Measurements from ENCODE around the gene UBE2D2.
A peak's percentile ranks its signal among the peaks of the same experiment; 100 is the strongest.

Gene UBE2D2

DNA sequence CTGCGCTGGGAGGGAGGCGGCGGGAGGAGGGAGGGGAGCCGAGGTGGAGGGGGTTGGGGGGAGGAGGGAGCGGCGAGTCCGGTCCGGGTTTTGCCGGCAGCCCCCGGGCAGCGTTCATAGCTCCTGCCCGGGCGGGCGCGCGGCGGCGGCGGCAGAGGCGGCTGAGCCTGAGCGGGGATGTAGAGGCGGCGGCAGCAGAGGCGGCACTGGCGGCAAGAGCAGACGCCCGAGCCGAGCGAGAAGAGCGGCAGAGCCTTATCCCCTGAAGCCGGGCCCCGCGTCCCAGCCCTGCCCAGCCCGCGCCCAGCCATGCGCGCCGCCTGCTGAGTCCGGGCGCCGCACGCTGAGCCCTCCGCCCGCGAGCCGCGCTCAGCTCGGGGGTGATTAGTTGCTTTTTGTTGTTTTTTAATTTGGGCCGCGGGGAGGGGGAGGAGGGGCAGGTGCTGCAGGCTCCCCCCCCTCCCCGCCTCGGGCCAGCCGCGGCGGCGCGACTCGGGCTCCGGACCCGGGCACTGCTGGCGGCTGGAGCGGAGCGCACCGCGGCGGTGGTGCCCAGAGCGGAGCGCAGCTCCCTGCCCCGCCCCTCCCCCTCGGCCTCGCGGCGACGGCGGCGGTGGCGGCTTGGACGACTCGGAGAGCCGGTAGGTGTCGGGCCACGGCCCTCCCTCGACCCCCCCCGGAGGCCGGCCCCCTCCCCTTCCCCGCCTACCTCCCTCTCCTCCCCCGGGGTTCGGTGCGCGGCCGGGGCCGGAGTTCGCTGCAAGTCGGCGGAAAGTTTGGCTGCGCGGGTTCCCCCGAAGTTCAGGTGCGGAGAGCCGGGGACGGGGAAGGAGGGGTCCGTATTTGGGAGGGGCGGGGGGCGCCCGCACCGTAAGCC lies 87.3 kb downstream of the UBE2D2 start, which contains the start of gene CXXC5:
Gene CXXC5 (plus strand): TSS at position 145 of the 877 bp plus-strand sequence. CDS start 32,175 bp downstream, outside the sequence.
- peak; percentile 57 to 74 for DNase-seq

DNA sequence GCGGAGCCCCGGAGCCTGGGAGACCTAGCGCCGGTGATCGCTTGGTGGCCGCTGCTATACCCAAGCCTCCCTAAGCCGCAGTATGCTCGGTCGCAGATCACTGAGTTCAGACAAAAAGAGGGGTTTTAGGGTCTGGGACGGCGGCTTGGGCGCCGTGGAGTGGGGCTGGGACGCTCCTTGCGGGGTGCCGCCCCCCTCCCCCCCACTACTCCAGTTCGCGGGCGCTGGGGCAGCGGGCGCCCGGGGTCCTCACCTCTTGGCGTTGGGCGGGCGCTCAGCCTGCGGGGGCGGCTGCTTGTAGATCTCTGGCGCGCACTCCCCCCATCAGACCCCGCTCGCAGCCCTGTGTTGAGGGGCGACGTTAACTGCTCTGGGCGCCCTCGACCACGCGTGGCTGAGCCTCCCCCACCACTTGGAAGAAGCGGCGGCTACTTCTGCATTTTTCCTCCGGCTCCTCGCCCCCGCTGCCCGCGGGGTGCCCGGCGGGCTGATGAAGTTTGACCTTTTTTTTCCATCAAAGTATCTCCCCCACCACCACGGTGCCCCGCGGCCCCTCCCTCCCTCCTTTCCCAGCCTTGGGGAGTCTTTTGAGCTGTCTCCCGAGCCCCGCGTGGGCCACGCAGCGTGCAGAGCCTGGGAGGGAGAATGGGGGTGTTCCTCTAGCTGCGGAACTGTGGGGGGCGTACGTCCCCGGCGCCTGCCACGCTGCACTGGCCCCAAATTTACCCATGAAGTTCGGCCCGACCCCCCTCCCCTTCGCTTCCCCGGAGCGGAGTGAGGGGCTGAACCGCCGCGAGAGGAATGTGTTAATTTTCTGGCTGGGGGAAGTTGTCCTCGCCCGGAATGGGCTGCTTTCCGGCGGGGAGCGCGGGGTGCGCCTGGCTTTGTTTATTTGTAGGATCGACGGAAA lies 88.2 kb downstream of the UBE2D2 start:
- DNase-seq = no peak

DNA sequence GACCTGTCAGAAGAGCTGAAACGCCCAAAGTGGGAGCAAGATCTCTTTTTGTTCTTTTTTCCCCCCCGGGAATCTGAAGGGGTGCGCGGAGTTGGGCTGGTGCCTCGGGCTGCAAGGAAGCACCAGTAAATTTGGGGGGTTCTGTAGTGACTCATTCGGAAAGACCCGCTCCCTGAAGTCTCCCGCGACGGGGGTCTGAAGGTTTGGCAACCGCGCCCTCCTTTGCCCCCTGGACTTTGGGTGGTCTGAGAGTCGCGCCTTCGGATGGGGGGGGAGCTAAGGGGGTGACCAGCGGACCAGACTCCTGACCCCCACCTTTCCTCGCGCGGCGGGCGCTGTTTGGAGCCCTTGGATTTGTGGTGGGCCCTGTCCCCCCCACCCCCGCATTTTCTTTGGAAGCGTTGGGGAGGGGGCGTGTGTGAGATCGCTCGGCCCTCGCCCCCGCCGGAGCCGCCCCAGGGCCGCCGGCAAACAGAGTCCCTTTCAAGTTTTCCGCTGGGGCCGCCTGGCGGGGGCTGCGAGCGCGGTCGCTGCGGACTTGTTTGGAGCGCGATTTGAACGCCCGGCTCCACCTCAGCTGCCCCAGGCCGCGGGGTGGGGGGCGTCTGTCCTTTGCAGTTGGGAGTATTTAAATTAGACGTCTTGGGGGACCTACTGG lies 89.0 kb downstream of the UBE2D2 start:
- DNase-seq = peak in 1 of 2 donors; percentile 34

DNA sequence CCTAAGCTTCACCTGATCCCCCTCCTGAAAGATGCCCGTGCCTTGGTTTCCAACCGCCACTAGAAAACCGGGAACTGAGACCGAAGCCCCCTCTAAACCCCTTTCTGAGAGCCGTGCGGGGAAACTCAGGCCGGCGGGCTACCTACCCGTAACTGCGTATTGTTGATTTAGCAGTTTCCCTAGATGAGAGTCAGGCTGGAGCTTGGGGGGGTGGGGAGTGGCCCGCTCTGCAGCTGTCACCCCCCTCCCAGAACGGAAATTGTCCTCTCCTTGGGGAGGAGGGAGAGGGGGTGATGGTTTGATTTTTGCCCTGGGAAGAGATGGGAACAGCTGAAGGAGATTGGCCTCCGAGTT lies 89.5 kb downstream of the UBE2D2 start:
- no peak for DNase-seq

DNA sequence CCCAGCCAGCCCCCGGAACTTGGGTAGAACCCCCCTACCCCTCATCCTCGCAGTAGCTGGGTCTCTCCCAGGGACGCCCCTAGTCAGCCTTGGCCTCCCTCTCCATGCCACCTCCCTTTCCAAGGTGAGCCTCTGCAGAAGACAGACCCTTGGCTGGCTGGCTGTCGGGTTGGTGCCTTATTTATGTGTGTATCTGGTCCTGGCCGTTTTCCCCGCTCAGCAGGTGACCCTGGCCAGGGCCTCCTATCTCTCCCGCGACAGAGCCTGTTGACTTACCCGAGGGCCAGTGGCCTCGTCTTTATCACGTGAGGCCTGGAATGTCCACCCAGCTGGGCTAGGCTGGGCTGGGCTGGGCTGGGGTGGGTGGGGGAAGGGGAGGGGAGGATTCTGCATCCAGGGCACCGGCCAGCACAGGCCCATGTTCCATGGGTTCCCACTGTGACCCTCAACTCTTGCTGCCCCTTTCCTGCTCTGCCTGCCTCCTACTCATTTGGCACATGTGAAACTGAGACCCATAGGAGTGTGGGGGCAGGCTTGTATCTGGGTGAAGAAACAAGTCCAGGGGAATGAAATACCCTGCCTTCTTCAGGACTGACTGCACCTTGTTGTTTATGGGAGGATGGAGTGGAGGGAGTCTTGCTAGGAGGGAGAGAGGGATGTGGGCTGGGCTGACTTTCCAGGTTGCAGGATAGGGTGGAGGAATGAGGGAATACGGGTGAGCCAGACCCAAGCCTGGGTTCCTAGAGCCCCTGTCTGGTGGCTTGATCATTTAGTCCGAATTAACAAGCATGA lies 90.1 kb downstream of the UBE2D2 start:
- DNase-seq = no peak

DNA sequence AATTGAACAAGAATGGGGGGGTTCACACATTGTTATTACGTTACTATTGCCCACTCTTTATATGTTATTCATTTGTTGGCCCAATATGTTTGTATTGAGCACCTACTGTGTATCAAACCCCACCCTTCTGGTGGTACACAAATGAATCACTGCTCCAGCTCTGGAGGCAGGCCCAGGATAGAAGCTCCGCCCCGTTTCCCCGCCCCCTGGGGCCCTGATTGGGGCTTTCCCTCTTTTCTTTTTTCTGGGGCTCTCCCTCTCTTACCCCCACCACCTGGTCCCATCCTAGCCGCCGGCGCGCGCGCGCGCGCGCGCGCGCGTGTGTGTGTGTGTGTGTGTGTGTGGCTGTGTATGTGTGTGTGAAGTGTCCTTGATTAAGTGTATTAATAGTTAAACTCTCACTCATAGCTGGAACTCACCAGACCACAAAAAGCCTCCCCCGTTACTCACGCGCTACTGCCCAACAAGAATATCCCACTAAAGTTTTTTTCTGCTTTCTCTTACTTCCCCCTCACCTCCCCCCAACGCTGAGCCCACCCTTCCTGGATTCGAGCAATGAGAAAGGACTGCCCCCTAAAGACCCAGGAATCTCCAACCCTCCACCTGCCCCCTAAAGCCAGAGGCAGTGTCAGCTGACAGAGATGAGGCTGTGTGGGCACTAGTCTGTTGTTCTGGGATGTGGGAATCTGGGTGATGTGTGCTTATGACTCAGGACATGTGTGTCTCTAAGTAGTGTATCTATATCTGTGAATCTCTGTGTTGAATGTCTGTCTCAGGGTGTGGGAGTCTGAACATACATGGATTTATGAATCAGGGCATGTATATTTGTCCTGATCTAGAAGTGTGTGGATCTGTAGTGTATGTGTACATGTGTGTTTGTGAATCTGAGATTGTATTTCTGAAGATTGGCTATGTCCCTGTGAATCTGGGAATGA lies 91.0 kb downstream of the UBE2D2 start:
- peak; percentile 77 to 87 for DNase-seq

DNA sequence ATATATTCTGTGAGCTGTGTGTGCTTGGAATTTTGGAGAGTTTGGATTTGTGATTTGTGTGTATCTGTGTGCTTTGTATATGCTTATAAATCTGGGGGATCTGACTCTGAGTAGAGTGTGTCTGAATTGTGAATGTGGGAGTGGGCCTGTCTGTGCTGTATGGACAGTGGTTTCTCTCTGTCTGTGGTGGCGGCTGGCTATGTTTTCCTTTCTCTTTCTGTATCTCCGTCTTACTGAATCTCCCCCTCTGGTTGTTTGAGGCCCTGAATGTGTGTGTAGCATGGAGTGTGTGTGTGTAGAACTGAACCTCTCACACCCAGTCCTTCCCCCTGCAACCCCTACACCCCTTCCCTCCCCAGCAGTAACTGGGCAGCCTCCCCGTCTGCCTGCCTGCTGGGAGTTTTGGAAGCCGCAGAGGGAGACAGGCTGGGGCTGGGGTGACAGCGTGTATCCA lies 91.7 kb downstream of the UBE2D2 start:
- no peak for DNase-seq

DNA sequence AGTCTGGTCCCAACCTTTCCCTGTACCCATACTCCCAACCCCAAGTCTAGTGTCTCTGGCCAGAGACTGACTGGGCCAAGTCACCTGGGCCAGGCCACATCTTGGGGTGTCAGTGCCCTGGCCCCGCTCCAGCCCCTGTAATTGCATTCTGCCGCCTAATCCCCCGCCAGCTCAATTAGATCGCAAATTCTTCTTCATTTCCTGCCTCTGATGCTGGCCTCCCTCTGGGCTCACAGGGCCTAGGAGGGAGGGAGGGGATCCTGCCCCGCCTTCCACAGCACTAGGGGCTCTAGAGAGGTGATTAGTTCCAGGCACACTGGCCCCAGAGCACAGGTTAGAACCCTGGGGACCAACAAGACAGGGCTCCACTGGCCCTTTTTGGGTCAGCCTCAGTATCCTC lies 92.5 kb downstream of the UBE2D2 start:
- DNase-seq = no peak

DNA sequence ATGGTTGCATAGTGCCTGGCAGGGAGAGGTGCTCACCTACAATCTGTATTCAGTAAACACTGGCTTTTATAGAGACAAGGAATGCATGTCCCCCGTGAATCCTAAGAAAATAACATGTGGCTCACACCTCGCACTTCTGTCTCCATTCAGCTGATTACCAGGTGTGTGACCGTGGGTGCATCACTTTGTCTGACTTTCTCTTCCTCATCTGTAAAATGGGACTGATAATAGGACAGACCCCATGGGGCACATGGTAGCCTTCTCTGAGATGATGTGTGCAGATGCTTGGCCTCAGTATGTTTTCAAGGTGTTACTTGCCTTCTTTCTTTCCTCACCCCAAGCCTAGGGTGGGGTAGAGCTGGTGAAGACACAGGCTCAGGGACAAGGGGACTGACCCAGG lies 93.3 kb downstream of the UBE2D2 start:
- no peak for DNase-seq

DNA sequence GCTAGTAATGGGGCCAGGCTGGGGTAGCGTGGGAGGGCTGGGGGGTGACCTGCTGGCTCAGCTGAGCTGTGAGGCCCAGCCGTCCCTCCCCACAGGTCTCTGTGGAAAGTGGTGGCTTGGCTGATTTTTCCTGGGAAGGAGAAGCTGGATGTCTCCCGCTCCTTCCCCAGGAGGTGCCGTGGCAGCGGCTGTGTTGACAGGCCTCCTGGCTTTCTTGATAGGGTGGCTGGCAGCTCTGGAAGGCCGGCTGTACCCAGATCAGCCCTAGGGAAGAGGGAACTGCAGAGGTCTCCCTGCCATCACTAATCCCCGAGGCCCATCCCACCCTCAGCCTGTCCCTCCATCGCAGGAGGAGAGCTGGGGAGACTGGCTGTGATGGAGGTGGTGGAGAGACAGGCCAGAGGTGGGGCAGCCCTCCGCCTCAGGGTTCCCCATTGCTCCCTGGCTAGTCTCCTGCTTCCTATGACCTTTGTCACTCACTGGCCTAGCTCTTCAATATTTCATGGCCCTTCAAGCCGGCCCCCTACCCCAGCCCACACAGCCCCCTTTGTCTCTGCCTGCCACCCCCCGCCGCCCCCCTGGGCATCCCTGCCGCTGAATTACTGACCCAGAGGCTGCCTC lies 93.8 kb downstream of the UBE2D2 start:
- DNase-seq = no peak

DNA sequence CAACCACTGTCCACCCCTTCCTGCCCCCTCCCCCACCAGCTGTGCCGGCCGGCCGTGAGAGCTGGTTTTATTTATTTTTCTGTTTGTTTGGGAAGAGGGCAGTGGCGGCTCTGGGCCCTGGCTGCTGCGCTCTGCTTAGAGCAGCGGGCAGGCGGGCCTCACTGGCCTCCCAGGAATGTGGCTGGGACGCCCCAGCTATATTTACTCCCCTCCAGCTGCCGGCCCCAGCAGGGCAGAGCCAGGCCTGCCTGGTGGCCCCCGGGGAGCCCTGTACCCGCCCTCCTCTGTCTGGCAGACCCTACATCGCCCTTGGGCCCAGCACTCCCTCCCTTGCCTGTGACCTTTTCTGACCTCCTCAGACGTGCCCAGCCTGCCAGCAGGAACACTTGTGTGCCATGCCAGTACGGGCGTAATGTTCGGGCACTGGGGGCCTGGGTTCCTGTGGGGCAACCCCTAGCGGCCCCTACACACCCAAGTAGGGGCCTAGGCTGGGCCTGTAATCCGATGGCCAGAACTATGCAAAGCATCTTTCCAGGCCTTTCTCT lies 94.7 kb downstream of the UBE2D2 start:
- no peak for DNase-seq

DNA sequence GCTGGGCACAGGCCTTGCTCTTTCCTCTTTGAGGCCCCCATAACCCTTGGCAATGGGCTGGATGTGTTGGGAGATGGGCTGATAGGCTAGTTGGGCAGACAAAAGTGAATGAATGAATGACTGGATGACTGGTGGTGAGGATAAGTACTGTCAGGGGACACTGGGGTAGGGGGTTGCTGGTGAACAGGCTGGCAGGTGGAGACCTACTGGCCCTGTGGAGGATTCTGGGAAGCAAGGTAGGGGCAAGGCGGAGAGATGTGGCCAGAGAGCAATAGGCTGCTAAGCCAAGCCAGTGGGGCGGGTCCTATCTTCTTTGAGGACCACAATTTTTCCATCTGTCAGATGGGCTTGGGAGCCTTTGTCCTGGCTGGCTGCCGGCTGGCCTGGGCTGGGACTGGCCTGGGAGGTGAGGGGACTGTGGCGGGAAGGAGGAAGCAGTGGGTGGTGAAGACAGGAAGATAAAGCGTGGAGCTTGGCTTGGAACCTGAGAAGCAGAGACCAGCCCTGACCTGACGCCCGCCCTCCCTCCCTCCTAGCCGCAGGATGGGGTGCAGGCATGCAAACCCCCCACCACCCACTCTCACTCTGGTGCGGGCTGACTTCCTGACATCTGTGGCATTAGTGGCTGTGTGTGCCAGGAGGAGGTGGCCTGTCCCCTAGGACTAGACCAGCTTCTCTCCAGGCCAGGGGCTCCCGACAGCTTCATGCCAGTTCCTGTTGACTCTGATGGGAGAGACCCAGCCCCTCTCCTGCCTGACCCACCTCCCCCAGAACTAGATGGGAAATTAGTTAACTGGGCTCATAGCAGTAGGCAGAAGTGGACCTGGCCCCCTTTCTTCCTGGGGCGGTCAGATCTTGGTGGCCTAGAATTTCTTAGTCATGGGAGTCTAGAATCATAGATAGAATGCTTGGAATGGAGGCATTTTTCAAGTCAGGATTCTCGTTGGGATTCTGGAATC lies 96.5 kb downstream of the UBE2D2 start:
- no peak for DNase-seq

DNA sequence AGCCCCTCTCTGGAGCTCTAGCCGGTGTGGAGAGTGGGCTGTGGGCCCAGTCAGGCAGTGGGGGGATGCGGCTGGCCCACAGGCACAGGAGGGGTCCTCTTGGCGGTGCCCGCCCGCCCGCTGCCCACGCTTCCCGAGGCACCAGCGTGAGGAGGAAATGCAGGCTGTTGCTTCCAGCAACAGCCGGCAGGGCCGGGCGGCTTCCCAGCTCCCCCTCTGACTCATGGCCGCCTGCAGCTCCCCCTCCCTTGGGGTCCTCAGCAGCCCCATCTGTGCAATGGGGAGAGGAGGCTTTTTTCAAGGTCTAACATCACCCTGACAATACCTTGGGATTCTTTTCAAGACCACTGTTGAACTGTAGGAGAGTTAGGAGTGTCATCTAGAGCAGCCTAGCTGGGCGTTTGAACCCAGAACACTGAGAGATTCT lies 97.4 kb downstream of the UBE2D2 start:
- DNase-seq = no peak

DNA sequence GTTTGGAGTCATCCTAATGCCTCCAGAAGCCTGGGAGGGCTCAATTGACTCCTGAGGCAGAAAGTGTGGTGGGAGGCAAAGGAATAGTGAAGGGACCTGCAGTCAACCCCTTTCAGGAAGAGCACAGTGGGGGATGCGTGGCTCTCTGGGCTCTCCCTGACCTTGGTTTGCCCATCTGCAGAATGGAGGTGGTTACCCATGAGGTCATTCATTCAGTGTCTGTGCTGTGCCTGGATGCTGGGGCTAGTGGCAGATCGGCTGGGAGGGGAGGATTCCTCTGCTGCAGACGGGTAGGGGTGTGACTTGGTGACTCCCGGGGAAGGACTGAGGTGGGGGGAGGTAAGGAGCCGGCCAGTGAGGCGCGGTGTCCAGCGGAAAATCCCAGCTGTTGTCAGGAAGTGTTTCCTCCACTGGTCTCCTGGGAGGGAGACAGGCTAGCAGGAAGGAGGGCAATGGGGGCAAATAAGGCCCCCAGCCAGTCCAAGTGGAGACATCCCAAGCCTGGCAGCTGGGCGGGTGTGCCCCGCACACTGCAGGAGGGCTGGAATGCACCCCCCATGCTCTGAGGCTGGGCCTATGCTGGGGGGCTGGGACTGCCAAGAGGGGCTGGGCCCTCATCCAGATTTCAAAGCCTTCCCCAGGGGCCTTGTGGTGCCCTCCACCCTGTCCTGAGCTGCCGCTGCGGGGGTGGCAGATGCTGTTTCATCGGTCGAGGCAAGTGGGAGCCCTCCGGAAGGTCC lies 98.0 kb downstream of the UBE2D2 start:
- DNase-seq = no peak

DNA sequence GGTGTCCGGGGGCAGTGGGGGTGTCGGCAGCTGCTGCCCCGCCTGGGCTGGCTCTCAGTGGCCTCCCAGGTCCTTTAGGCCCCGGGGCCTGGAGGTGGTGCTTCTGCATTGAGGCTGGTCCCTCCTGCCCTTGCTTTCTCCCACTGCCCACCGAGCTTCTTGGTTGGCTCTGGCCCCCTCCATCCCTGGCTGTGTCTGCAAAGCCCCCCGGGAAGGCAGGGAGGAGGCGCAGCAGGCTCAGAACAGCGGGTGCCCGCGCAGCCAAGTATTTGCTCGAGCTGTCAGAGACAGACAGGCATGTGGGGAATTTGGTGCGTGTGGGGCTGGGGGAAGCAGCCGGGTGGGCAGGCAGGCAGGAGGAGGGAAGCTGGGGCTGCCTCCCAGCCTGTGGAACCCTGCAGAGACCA lies 98.6 kb downstream of the UBE2D2 start:
- DNase-seq = no peak

DNA sequence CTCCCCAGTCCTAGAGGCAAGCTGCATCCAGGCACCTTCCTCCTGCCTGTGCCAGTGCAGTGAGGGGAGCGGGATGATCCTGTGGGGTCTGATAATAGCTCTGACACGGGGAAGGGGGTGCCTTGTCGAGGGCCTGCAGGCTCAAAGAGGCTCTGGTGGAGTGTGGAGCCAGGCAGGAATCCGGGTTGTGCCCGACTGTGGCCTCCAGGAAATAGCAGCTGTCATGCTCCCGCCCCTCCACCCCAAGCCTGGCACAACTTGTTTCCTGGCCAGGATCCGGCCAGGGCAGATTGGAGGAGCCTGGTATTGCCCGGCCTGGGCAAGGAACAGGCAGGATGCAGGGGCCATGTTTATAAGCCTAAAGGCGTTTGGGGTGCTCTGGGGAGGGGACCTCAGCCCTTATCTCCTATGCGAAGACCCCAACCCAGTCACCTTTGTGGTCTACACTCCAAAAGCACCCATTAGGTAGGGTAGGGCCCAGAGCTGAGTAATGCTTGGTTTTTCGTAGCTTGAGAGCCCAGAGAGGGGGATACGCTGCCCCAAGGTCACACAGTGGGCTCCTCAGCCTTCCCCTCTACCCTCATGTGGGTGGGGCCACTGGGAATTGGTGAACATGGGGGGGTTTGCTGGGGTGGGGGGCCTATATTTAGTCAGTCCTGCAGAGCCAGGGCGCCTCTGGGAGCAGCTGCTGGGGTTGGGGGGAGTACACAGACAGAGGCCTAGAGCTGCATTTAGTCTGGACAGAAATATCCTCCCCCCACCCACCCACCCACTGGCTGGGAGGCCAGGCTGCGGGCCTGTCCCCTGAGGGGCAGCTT lies 99.2 kb downstream of the UBE2D2 start:
- DNase-seq = no peak
